ENCODE data around the gene CADM1. TPM values are rescaled to one million over a fixed set of nuclear protein-coding genes. Genes with fewer than 3 reads are reported as not detected.

The CADM1 gene
- total RNA-seq, 1 experiment from 2014 or later: not detected

- no TSS peak for BruUV-seq (replicated peaks)
- Mint-ChIP-seq H3K36me3 (ENCODE audit: insufficient read depth, unreplicated experiment) (no peaks in the 10 kb centered on the region), H3K27ac (ENCODE audit: low read depth, unreplicated experiment) (no peak overlapping the region), H3K9me3 (ENCODE audit: unreplicated experiment) (no peaks in the 10 kb centered on the region), H3K4me1 (ENCODE audit: insufficient read depth, unreplicated experiment) (peaks cover 5% of the 10 kb centered on the region), H3K4me3 (ENCODE audit: unreplicated experiment) (no peak overlapping the region), H3K27me3 (ENCODE audit: insufficient read depth, unreplicated experiment) (peaks cover 36% of the 10 kb centered on the region)
- TF ChIP-seq, protein P1, sequence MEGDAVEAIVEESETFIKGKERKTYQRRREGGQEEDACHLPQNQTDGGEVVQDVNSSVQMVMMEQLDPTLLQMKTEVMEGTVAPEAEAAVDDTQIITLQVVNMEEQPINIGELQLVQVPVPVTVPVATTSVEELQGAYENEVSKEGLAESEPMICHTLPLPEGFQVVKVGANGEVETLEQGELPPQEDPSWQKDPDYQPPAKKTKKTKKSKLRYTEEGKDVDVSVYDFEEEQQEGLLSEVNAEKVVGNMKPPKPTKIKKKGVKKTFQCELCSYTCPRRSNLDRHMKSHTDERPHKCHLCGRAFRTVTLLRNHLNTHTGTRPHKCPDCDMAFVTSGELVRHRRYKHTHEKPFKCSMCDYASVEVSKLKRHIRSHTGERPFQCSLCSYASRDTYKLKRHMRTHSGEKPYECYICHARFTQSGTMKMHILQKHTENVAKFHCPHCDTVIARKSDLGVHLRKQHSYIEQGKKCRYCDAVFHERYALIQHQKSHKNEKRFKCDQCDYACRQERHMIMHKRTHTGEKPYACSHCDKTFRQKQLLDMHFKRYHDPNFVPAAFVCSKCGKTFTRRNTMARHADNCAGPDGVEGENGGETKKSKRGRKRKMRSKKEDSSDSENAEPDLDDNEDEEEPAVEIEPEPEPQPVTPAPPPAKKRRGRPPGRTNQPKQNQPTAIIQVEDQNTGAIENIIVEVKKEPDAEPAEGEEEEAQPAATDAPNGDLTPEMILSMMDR (IDR thresholded peaks at IDR 0.05; ENCODE audit: unreplicated experiment): no peak
- ChIA-PET CTCF (no interaction called here), POLR2A (no interaction called here)
- intact Hi-C loops (cut with micrococcal nuclease): no loop called here
- DNase-seq (ENCODE audit: unreplicated experiment): no peak
Measured at GRCh38 chr11:115503083-115503885, 931 bp downstream of the CADM1 start.

DNA sequence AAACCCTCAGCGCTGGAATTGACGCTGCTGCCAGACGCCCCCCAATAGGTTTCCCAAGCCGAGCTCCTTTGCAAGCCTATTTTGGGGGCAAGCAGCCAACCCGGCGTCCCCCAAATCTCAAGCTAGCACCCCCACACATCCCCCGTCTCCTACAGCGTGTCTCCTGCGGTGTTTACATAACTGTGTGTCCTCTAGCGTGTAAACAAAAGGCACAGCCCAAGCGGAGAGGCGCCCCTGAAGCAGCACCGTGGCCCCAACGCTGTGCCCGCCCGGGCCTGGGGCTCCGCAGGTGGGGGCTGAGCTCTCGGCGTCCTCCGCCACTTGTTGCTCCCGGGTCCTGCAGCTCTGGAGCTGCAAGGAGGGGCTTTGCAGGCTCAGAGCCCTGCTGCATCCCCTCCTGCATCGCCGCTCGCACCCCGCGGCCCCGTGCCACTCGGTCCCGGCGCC, 1.6 kb downstream of the CADM1 start:
- Mint-ChIP-seq H3K36me3 (ENCODE audit: insufficient read depth, unreplicated experiment) (no peaks in the 10 kb centered on the region), H3K4me1 (ENCODE audit: insufficient read depth, unreplicated experiment) (peaks cover 5% of the 10 kb centered on the region), H3K9me3 (ENCODE audit: unreplicated experiment) (no peaks in the 10 kb centered on the region), H3K4me3 (ENCODE audit: unreplicated experiment) (no peak overlapping the region), H3K27me3 (ENCODE audit: insufficient read depth, unreplicated experiment) (peaks cover 36% of the 10 kb centered on the region), H3K27ac (ENCODE audit: low read depth, unreplicated experiment) (no peak overlapping the region)
- DNase-seq (ENCODE audit: unreplicated experiment): no peak
- ChIA-PET CTCF (no interaction called here), POLR2A (no interaction called here)
- intact Hi-C loops (cut with micrococcal nuclease): no loop called here
- TF ChIP-seq, protein P1 (IDR thresholded peaks at IDR 0.05; ENCODE audit: unreplicated experiment): no peak
- BruUV-seq (replicated peaks): no TSS peak

DNA sequence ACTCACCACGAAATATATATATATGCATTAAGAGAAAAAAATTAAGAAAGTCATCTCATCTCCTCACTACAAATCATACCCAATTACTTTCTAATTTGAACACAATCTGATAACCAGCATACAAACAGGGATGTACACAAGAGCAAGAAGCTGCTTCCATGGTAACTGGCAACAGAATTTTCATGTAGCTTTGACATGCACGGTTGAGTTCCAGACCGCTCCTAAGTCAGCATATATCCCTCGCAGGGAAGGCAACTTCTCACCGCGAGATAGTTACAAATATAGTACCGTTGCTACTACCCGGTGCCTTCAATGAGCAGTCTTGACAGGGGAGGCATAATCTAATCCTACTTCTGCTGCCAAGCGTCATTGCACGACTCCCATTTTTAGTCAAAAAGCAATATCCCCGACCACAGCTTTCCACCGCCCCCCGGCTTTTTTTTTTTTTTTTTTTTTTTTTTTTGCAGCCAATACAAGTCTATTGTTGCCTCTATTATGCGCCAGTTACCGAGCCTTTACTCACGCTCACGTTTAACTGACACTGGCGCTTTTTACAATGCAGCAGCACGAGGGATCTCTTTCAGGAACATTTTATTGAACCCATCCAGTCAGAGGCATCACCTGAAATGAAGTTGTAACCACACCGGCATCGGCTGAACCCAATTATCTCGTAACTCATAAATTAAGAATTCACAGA, 2.2 kb downstream of the CADM1 start:
- Mint-ChIP-seq H3K4me1 (ENCODE audit: insufficient read depth, unreplicated experiment) (peaks cover 5% of the 10 kb centered on the region), H3K36me3 (ENCODE audit: insufficient read depth, unreplicated experiment) (no peaks in the 10 kb centered on the region), H3K4me3 (ENCODE audit: unreplicated experiment) (no peak overlapping the region), H3K27ac (ENCODE audit: low read depth, unreplicated experiment) (no peak overlapping the region), H3K9me3 (ENCODE audit: unreplicated experiment) (no peaks in the 10 kb centered on the region), H3K27me3 (ENCODE audit: insufficient read depth, unreplicated experiment) (peaks cover 31% of the 10 kb centered on the region)
- intact Hi-C loops (cut with micrococcal nuclease): no loop called here
- CTCF ChIA-PET: no interaction called here
- BruUV-seq (replicated peaks): no TSS peak
- TF ChIP-seq, protein P1 (IDR thresholded peaks at IDR 0.05; ENCODE audit: unreplicated experiment): no peak
- POLR2A ChIA-PET: no interaction called here
- no peak for DNase-seq (ENCODE audit: unreplicated experiment)

- Mint-ChIP-seq H3K9me3 (ENCODE audit: unreplicated experiment) (no peaks in the 10 kb centered on the region), H3K36me3 (ENCODE audit: insufficient read depth, unreplicated experiment) (no peaks in the 10 kb centered on the region), H3K4me1 (ENCODE audit: insufficient read depth, unreplicated experiment) (peaks cover 5% of the 10 kb centered on the region), H3K27ac (ENCODE audit: low read depth, unreplicated experiment) (no peak overlapping the region), H3K27me3 (ENCODE audit: insufficient read depth, unreplicated experiment) (peaks cover 32% of the 10 kb centered on the region), H3K4me3 (ENCODE audit: unreplicated experiment) (no peak overlapping the region)
- BruUV-seq (replicated peaks): no TSS peak
- DNase-seq (ENCODE audit: unreplicated experiment): no peak
- CTCF ChIA-PET: no interaction called here
- TF ChIP-seq, protein P1 (IDR thresholded peaks at IDR 0.05; ENCODE audit: unreplicated experiment): no peak
- intact Hi-C loops (cut with micrococcal nuclease): no loop called here
- POLR2A ChIA-PET: no interaction called here
Measured at GRCh38 chr11:115501502-115501892, 2.7 kb downstream of the CADM1 start.
